SHP77 treated with DMSO at 0.1 percent for 48 hours (cell line): ENCODE results near the gene LCE1B.

Source experiments
- DNase-seq: peaks from one replicate; lab custom pipeline; 2025; lab: John Stamatoyannopoulos, UW

The LCE1B gene

GRCh38 chr1:152861374-152861773, 49.6 kb downstream of the LCE1B start:
- no peak for DNase-seq
